Liver (tissue), 9 donors: Measurements from ENCODE around the gene POLR2B. TPM values are rescaled to one million over a fixed set of nuclear protein-coding genes. Genes with fewer than 3 reads are reported as not detected.

ENCODE experiments used
- DNase-seq: peaks from one replicate; pipeline ENCODE4 v3.0.0-alpha.2; 2017; ENCODE audit warnings: low spot score
- H3K27ac ChIP-seq, 2 donors: one replicate each; pipeline ENCODE4 v1.7.0; 2013; ENCODE audit warnings: inconsistent platforms in 2 of 2, low read length in 2 of 2, control low read depth in 1 of 2, low read depth in 1 of 2, mild to moderate bottlenecking in 1 of 2
- H3K27me3 ChIP-seq, 4 donors: one replicate each; pipeline versions ENCODE4 v1.6.1 to v1.7.0; 2013; ENCODE audit warnings: low read length in 3 of 4, inconsistent platforms in 1 of 4, mild to moderate bottlenecking in 1 of 4, moderate library complexity in 1 of 4; ENCODE audit not compliant: control insufficient read depth in 4 of 4, insufficient read depth in 4 of 4
- H3K36me3 ChIP-seq, 4 donors: one replicate each; pipeline versions ENCODE4 v1.6.1 to v1.7.0; 2013; ENCODE audit warnings: low read length in 3 of 4, mild to moderate bottlenecking in 3 of 4, low read depth in 1 of 4, moderate library complexity in 1 of 4; ENCODE audit not compliant: control insufficient read depth in 4 of 4, insufficient read depth in 3 of 4
- H3K4me1 ChIP-seq, 4 donors: one replicate each; pipeline versions ENCODE4 v1.6.1 to v1.7.0; 2013; ENCODE audit warnings: low read length in 3 of 4, mild to moderate bottlenecking in 3 of 4, moderate library complexity in 1 of 4; ENCODE audit not compliant: control insufficient read depth in 4 of 4, insufficient read depth in 4 of 4
- H3K4me3 ChIP-seq, 3 donors: one replicate each; pipeline versions ENCODE4 v1.6.1 to v1.7.0; 2013; ENCODE audit warnings: low read length in 3 of 3, control low read depth in 1 of 3, low read depth in 1 of 3, mild to moderate bottlenecking in 1 of 3
- H3K9ac ChIP-seq, 2 donors: one replicate each; pipeline ENCODE4 v1.7.0; 2013; ENCODE audit warnings: low read length in 2 of 2, mild to moderate bottlenecking in 2 of 2, moderate library complexity in 2 of 2, control low read depth in 1 of 2, low read depth in 1 of 2
- H3K9me3 ChIP-seq, 4 donors: one replicate each; pipeline versions ENCODE4 v1.6.1 to v1.7.0; 2013; ENCODE audit warnings: low read length in 3 of 4; ENCODE audit not compliant: control insufficient read depth in 4 of 4
- EGR1 ChIP-seq, 2 donors: IDR thresholded peaks; 2 replicates each; pipeline ENCODE4 v1.6.1; 2016 to 2018; ENCODE audit warnings: antibody characterized with exemption in 2 of 2, low read depth in 2 of 2
- FOXA1 ChIP-seq: IDR thresholded peaks from 2 replicates; pipeline ENCODE4 v1.6.1; 2016; ENCODE audit warnings: antibody characterized with exemption
- FOXA2 ChIP-seq: IDR thresholded peaks from 2 replicates; pipeline ENCODE4 v1.6.1; 2016; ENCODE audit warnings: antibody characterized with exemption
- GABPA ChIP-seq, 2 donors: IDR thresholded peaks in 1 of 2; conservative IDR thresholded peaks in 1 of 2; 2 replicates each; pipeline ENCODE4 v1.6.1; 2016; ENCODE audit warnings: antibody characterized with exemption in 2 of 2, mild to moderate bottlenecking in 1 of 2, moderate library complexity in 1 of 2
- HNF4A ChIP-seq, 2 donors: conservative IDR thresholded peaks; 2 replicates each; pipeline ENCODE4 v1.6.1; 2016; ENCODE audit warnings: antibody characterized with exemption in 2 of 2, mild to moderate bottlenecking in 2 of 2
- HNF4G ChIP-seq: IDR thresholded peaks from 2 replicates; pipeline ENCODE4 v1.6.1; 2016; ENCODE audit warnings: antibody characterized with exemption
- JUND ChIP-seq, 2 donors: IDR thresholded peaks; 2 replicates each; pipeline ENCODE4 v1.6.1; 2016; ENCODE audit warnings: antibody characterized with exemption in 2 of 2
- NR2F2 ChIP-seq: IDR thresholded peaks from 2 replicates; pipeline ENCODE4 v1.6.1; 2016; ENCODE audit warnings: antibody characterized with exemption
- RAD21 ChIP-seq, 2 donors: IDR thresholded peaks; 2 replicates each; pipeline ENCODE4 v1.6.1; 2016; ENCODE audit warnings: antibody characterized with exemption in 2 of 2, mild to moderate bottlenecking in 2 of 2
- RXRA ChIP-seq, 2 donors: IDR thresholded peaks; 2 replicates each; pipeline ENCODE4 v1.6.1; 2017 to 2018; ENCODE audit warnings: antibody characterized with exemption in 2 of 2, mild to moderate bottlenecking in 1 of 2
- SP1 ChIP-seq: IDR thresholded peaks from 2 replicates; pipeline ENCODE4 v1.6.1; 2018; ENCODE audit warnings: antibody characterized with exemption, mild to moderate bottlenecking
- TAF1 ChIP-seq: conservative IDR thresholded peaks from 2 replicates; pipeline ENCODE4 v1.6.1; 2016; ENCODE audit warnings: antibody characterized with exemption, mild to moderate bottlenecking
- YY1 ChIP-seq: IDR thresholded peaks from 2 replicates; pipeline ENCODE4 v1.6.1; 2016; ENCODE audit warnings: antibody characterized with exemption, mild to moderate bottlenecking
- WGBS: extraction: QIAGEN DNeasy Blood & Tissue Kit; methylation state at CpG from one replicate; pipeline ENCODE4 v1.1.7; 2013; 5-methylcytosine and 5-hydroxymethylcytosine counted together
- polyA plus RNA-seq, 2 donors: library from polyadenylated mRNA; stranded (reverse) in 1 of 2; unstranded in 1 of 2; fragments of 200-250 nt in 1 of 2; fragments of >200 nt in 1 of 2; fragmentation: Nextera tagmentation in 1 of 2; extraction: Ambion mirVana in 1 of 2; gene quantifications; one replicate each; pipeline versions ENCODE4 v1.2.1 to v1.2.3, GENCODE V29; 2013 to 2015
- total RNA-seq, 2 donors: library from RNA; depleted of rRNA; stranded (reverse); fragments of >200 nt; gene quantifications; one replicate each; pipeline ENCODE4 v1.2.3, GENCODE V29; 2014
- TF ChIP-seq, protein P1 (sequence below): IDR thresholded peaks from 2 replicates; pipeline ENCODE4 v1.6.1; 2016; ENCODE audit warnings: antibody characterized with exemption
- TF ChIP-seq, protein P2 (sequence below): IDR thresholded peaks from 2 replicates; pipeline ENCODE4 v1.6.1; 2016; ENCODE audit warnings: antibody characterized with exemption
- TF ChIP-seq, protein P3 (sequence below): IDR thresholded peaks from 2 replicates; pipeline ENCODE4 v1.6.1; 2016; ENCODE audit warnings: antibody characterized with exemption
- TF ChIP-seq, protein P4 (sequence below): IDR thresholded peaks from 2 replicates; pipeline ENCODE4 v1.6.1; 2016; ENCODE audit warnings: antibody characterized with exemption, mild to moderate bottlenecking
- TF ChIP-seq, protein P5 (sequence below): fragments of 150-350 bp; IDR thresholded peaks from 2 replicates; pipeline ENCODE4 v1.5.1; 2017; ENCODE audit warnings: improper control_type of control experiment, low read depth, low read length; ENCODE audit not compliant: missing input control
- donor health status: healthy.
- donor health status: healthy.
- donor health status: healthy.
- donor health status: healthy.
- donor health status: healthy.

Gene POLR2B
- total and polyA plus RNA-seq, 4 donors: 16.6 to 64.4 (median 40.0) TPM

DNA sequence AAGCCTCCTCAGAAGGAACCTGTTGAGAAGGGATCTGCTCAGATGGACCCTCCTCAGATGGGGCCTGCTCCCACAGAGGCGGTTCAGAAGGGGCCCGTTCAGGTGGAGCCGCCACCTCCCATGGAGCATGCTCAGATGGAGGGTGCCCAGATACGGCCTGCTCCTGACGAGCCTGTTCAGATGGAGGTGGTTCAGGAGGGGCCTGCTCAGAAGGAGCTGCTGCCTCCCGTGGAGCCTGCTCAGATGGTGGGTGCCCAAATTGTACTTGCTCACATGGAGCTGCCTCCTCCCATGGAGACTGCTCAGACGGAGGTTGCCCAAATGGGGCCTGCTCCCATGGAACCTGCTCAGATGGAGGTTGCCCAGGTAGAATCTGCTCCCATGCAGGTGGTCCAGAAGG lies 48.1 kb upstream of the POLR2B start:
- TF ChIP-seq HNF4G (no peak), TAF1 (no peak), RXRA (IDR thresholded peaks at IDR 0.05) (no peak), FOXA2 (no peak), YY1 (no peak), JUND (IDR thresholded peaks at IDR 0.05) (no peak), NR2F2 (no peak), SP1 (no peak), HNF4A (conservative IDR thresholded peaks at IDR 0.05) (no peak), FOXA1 (no peak), GABPA (IDR thresholded peaks at IDR 0.05 in 1 of 2, conservative IDR thresholded peaks at IDR 0.05 in 1 of 2) (no peak)
- TF ChIP-seq, protein P1, sequence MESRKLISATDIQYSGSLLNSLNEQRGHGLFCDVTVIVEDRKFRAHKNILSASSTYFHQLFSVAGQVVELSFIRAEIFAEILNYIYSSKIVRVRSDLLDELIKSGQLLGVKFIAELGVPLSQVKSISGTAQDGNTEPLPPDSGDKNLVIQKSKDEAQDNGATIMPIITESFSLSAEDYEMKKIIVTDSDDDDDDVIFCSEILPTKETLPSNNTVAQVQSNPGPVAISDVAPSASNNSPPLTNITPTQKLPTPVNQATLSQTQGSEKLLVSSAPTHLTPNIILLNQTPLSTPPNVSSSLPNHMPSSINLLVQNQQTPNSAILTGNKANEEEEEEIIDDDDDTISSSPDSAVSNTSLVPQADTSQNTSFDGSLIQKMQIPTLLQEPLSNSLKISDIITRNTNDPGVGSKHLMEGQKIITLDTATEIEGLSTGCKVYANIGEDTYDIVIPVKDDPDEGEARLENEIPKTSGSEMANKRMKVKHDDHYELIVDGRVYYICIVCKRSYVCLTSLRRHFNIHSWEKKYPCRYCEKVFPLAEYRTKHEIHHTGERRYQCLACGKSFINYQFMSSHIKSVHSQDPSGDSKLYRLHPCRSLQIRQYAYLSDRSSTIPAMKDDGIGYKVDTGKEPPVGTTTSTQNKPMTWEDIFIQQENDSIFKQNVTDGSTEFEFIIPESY: no peak
- TF ChIP-seq, protein P2, sequence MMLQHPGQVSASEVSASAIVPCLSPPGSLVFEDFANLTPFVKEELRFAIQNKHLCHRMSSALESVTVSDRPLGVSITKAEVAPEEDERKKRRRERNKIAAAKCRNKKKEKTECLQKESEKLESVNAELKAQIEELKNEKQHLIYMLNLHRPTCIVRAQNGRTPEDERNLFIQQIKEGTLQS: no peak
- TF ChIP-seq, protein P3, sequence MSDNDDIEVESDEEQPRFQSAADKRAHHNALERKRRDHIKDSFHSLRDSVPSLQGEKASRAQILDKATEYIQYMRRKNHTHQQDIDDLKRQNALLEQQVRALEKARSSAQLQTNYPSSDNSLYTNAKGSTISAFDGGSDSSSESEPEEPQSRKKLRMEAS: no peak
- TF ChIP-seq, protein P4, sequence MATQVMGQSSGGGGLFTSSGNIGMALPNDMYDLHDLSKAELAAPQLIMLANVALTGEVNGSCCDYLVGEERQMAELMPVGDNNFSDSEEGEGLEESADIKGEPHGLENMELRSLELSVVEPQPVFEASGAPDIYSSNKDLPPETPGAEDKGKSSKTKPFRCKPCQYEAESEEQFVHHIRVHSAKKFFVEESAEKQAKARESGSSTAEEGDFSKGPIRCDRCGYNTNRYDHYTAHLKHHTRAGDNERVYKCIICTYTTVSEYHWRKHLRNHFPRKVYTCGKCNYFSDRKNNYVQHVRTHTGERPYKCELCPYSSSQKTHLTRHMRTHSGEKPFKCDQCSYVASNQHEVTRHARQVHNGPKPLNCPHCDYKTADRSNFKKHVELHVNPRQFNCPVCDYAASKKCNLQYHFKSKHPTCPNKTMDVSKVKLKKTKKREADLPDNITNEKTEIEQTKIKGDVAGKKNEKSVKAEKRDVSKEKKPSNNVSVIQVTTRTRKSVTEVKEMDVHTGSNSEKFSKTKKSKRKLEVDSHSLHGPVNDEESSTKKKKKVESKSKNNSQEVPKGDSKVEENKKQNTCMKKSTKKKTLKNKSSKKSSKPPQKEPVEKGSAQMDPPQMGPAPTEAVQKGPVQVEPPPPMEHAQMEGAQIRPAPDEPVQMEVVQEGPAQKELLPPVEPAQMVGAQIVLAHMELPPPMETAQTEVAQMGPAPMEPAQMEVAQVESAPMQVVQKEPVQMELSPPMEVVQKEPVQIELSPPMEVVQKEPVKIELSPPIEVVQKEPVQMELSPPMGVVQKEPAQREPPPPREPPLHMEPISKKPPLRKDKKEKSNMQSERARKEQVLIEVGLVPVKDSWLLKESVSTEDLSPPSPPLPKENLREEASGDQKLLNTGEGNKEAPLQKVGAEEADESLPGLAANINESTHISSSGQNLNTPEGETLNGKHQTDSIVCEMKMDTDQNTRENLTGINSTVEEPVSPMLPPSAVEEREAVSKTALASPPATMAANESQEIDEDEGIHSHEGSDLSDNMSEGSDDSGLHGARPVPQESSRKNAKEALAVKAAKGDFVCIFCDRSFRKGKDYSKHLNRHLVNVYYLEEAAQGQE: no peak
- TF ChIP-seq, protein P5, sequence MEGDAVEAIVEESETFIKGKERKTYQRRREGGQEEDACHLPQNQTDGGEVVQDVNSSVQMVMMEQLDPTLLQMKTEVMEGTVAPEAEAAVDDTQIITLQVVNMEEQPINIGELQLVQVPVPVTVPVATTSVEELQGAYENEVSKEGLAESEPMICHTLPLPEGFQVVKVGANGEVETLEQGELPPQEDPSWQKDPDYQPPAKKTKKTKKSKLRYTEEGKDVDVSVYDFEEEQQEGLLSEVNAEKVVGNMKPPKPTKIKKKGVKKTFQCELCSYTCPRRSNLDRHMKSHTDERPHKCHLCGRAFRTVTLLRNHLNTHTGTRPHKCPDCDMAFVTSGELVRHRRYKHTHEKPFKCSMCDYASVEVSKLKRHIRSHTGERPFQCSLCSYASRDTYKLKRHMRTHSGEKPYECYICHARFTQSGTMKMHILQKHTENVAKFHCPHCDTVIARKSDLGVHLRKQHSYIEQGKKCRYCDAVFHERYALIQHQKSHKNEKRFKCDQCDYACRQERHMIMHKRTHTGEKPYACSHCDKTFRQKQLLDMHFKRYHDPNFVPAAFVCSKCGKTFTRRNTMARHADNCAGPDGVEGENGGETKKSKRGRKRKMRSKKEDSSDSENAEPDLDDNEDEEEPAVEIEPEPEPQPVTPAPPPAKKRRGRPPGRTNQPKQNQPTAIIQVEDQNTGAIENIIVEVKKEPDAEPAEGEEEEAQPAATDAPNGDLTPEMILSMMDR: no peak
- DNase-seq: no peak
- peaks cover 11 to 18% (median 13%) of the 10 kb centered on the region in 4 donors for H3K36me3 ChIP-seq

DNA sequence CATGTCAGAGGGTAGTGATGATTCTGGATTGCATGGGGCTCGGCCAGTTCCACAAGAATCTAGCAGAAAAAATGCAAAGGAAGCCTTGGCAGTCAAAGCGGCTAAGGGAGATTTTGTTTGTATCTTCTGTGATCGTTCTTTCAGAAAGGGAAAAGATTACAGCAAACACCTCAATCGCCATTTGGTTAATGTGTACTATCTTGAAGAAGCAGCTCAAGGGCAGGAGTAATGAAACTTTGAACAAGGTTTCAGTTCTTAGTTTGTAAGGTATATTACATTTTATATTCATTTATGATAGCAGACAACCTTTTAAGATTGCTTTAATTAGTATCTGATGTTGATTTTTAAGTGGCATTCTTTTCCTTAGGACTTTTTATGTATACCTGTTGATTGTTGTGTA lies 46.8 kb upstream of the POLR2B start:
- no peak for DNase-seq
- TF ChIP-seq, protein P3: no peak
- TF ChIP-seq, protein P5: no peak
- TF ChIP-seq FOXA1 (no peak), YY1 (no peak), EGR1 (IDR thresholded peaks at IDR 0.05; ENCODE audit: low read depth in 2 of 2) (no peak), JUND (IDR thresholded peaks at IDR 0.05) (no peak), NR2F2 (no peak), GABPA (IDR thresholded peaks at IDR 0.05 in 1 of 2, conservative IDR thresholded peaks at IDR 0.05 in 1 of 2) (no peak), RAD21 (IDR thresholded peaks at IDR 0.05) (no peak)
- Histone ChIP-seq H3K9me3 (no peaks in the 10 kb centered on the region), H3K4me3 (no peak overlapping the region), H3K36me3 (peaks cover 10 to 17% (median 13%) of the 10 kb centered on the region in 4 donors), H3K27me3 (no peaks in the 10 kb centered on the region), H3K9ac (no peak overlapping the region), H3K27ac (no peak overlapping the region), H3K4me1 (no peaks in the 10 kb centered on the region)
- 77% methylated on average over 4 of the region's 4 CpGs for WGBS

More for the DNA sequence above, 48.1 kb upstream of the POLR2B start:
- H3K27ac ChIP-seq: no peak overlapping the region
- no peaks in the 10 kb centered on the region for H3K9me3 ChIP-seq
- no peaks in the 10 kb centered on the region for H3K4me1 ChIP-seq
- WGBS: 96% methylated on average over 7 of the region's 7 CpGs
- H3K27me3 ChIP-seq: no peaks in the 10 kb centered on the region
- no peak overlapping the region for H3K9ac ChIP-seq
- no peak overlapping the region for H3K4me3 ChIP-seq
